ENCODE results near the gene FPR3. TPM values are rescaled to one million over a fixed set of nuclear protein-coding genes. Genes with fewer than 3 reads are reported as not detected.

The FPR3 gene
- total RNA-seq, 1 donor from 2014 or later, result not detected

DNA sequence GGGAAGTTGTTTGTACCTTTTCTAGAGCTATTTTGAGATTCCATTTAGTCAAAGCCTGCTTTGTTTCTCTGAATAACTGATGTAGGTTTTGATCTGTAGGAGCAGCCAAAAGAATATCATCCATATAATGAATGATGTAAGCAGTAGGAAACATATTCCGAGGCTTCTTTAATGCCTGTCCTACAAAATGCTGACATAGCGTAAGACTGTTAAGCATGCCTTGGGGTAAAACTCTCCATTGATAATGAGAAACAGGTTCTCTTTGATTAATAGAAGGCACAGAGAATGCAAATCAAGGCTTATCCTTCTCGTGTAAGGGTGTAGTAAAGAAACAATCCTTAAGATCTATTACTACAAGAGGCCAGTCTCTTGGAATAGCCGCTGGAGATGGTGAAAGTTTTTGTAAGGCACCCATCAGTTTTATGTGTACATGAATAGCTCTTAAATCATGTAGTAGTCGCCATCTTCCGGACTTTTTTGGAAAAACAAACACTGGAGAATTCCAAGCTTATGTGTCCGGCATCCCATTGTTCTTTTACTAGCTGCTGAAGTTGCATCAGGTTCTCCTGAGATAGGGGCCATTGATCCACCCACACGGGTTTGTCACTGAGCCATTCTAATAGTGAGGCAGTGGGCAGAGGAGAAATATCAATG, 13.5 kb downstream of the FPR3 start:
- H3K4me1 Mint-ChIP-seq (ENCODE audit: low read depth), result no peaks in the 10 kb centered on the region
- TF ChIP-seq, protein P1, sequence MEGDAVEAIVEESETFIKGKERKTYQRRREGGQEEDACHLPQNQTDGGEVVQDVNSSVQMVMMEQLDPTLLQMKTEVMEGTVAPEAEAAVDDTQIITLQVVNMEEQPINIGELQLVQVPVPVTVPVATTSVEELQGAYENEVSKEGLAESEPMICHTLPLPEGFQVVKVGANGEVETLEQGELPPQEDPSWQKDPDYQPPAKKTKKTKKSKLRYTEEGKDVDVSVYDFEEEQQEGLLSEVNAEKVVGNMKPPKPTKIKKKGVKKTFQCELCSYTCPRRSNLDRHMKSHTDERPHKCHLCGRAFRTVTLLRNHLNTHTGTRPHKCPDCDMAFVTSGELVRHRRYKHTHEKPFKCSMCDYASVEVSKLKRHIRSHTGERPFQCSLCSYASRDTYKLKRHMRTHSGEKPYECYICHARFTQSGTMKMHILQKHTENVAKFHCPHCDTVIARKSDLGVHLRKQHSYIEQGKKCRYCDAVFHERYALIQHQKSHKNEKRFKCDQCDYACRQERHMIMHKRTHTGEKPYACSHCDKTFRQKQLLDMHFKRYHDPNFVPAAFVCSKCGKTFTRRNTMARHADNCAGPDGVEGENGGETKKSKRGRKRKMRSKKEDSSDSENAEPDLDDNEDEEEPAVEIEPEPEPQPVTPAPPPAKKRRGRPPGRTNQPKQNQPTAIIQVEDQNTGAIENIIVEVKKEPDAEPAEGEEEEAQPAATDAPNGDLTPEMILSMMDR (IDR thresholded peaks at IDR 0.05; ENCODE audit: unreplicated experiment), result no peak

DNA sequence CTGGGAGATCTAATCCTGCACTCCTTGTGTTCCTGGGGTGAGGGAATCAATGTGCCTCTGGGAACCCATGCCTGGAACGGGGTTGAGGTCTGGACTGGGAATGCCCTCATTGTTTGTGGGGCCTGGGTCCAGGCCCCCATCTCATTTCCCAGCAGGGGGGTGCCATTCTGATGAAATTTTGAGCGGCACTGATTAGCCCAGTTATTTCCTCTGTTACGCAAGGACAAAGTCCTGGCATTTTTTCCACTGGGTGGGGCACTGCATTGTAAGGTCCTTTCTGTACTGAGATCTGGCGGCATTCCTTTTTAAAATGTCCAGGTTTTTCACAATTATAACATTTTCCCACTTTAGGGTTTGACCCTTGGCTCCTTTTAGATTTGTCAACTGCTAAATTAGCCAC, 14.8 kb downstream of the FPR3 start:
- H3K36me3 Mint-ChIP-seq (ENCODE audit: insufficient read depth), result no peaks in the 10 kb centered on the region

More for the DNA sequence above, 13.5 kb downstream of the FPR3 start:
- no peak for DNase-seq (ENCODE audit: low spot score, unreplicated experiment)
- Mint-ChIP-seq H3K4me3 (ENCODE audit: low read depth) (no peak overlapping the region), H3K27me3 (no peaks in the 10 kb centered on the region), H3K36me3 (ENCODE audit: insufficient read depth) (peaks cover 2% of the 10 kb centered on the region), H3K9me3 (ENCODE audit: low read depth) (peaks cover 21% of the 10 kb centered on the region), H3K27ac (no peak overlapping the region)

DNA sequence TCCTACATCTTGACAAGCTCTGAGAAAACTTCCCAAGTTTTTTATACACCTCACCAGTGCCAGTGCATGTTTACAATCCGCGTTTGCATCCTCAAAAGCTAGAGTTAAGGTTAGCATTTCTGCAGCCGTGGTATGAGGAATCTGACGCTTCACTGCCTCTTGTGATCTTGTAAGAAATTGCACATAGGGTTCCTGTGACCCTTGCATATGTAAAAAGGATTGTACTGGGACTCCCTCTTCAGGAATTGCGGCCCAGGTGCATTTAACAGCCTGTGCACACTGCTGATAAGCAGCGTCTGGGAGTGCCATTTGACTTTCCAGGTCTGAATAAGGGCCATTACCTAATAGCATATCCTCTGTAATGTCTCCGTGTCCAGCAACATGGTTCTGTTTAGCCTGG, 15.3 kb downstream of the FPR3 start:
- no peak for DNase-seq (ENCODE audit: low spot score, unreplicated experiment)
- no peaks in the 10 kb centered on the region for H3K27me3 Mint-ChIP-seq
- no peak overlapping the region for H3K4me3 Mint-ChIP-seq (ENCODE audit: low read depth)
- no peaks in the 10 kb centered on the region for H3K4me1 Mint-ChIP-seq (ENCODE audit: low read depth)
- no peaks in the 10 kb centered on the region for H3K36me3 Mint-ChIP-seq (ENCODE audit: insufficient read depth)
- H3K9me3 Mint-ChIP-seq (ENCODE audit: low read depth), result peaks cover 24% of the 10 kb centered on the region
- TF ChIP-seq, protein P1 (IDR thresholded peaks at IDR 0.05; ENCODE audit: unreplicated experiment), result no peak
- no peak overlapping the region for H3K27ac Mint-ChIP-seq

More for the DNA sequence above, 14.8 kb downstream of the FPR3 start:
- H3K27ac Mint-ChIP-seq, result no peak overlapping the region
- peaks cover 24% of the 10 kb centered on the region for H3K9me3 Mint-ChIP-seq (ENCODE audit: low read depth)
- H3K4me3 Mint-ChIP-seq (ENCODE audit: low read depth), result no peak overlapping the region
- TF ChIP-seq, protein P1 (IDR thresholded peaks at IDR 0.05; ENCODE audit: unreplicated experiment), result no peak
- H3K4me1 Mint-ChIP-seq (ENCODE audit: low read depth), result no peaks in the 10 kb centered on the region
- no peak for DNase-seq (ENCODE audit: low spot score, unreplicated experiment)
- no peaks in the 10 kb centered on the region for H3K27me3 Mint-ChIP-seq

DNA sequence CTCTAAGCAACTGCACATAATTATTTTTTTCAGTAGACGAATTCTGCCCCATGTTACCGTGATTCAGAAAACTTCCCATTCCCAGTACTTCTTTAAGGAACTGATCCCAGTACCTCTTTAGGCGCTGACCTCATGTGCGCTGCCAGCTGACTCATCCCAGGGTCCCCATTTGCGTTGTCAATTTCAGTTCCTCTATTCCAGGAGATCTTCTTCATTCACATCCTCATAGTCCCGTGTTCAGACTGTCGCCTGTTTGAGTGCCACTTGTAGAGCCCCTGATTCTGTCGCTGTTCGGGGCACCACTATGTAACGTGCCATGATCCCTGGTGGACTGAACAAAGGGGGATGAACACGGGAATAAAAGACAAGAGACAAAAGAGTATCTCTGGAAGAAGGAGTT, 16.4 kb downstream of the FPR3 start:
- no peaks in the 10 kb centered on the region for H3K36me3 Mint-ChIP-seq (ENCODE audit: insufficient read depth)

DNA sequence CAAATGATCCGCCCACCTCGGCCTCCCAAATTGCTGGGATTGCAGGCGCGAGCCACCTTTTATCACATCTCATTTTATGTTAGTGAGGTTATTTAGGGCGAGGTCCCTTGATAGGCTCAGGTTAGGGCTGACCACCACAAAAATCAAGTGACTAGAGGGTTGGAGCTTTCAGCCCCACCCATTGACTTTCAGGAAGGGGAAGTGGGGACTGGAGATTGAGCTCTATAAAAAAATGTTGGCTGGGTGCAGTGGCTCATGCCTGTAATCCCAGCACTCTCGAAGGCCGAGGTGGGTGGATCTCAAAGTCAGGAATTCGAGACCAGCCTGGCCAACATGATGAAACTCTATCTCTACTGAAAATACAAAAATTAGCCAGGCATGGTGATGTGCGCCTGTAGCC, 20.1 kb downstream of the FPR3 start:
- Mint-ChIP-seq H3K4me3 (ENCODE audit: low read depth) (no peak overlapping the region), H3K36me3 (ENCODE audit: insufficient read depth) (no peaks in the 10 kb centered on the region), H3K4me1 (ENCODE audit: low read depth) (no peaks in the 10 kb centered on the region), H3K27me3 (no peaks in the 10 kb centered on the region), H3K27ac (no peak overlapping the region), H3K9me3 (ENCODE audit: low read depth) (peaks cover 19% of the 10 kb centered on the region)
- TF ChIP-seq, protein P1 (IDR thresholded peaks at IDR 0.05; ENCODE audit: unreplicated experiment), result no peak
- DNase-seq (ENCODE audit: low spot score, unreplicated experiment), result no peak

More for the DNA sequence above, 16.4 kb downstream of the FPR3 start:
- DNase-seq (ENCODE audit: low spot score, unreplicated experiment), result no peak
- H3K27ac Mint-ChIP-seq, result no peak overlapping the region
- no peaks in the 10 kb centered on the region for H3K27me3 Mint-ChIP-seq
- no peak overlapping the region for H3K4me3 Mint-ChIP-seq (ENCODE audit: low read depth)
- TF ChIP-seq, protein P1 (IDR thresholded peaks at IDR 0.05; ENCODE audit: unreplicated experiment), result no peak
- H3K4me1 Mint-ChIP-seq (ENCODE audit: low read depth), result no peaks in the 10 kb centered on the region
- H3K9me3 Mint-ChIP-seq (ENCODE audit: low read depth), result peaks cover 21% of the 10 kb centered on the region

Data from progenitor cell of endocrine pancreas (in vitro differentiated cells).